Sigmoid colon (tissue), 7 donors: Measurements from ENCODE around the gene AP2A2. TPM values are rescaled to one million over a fixed set of nuclear protein-coding genes. Genes with fewer than 3 reads are reported as not detected.

Experiments used
- DNase-seq: peaks from one replicate; pipeline ENCODE4 v3.0.0-alpha.2; 2019
- H3K27ac ChIP-seq, 4 donors: fragments of 200-600 bp; sonication (generic); one replicate each; pipeline ENCODE4 v1.5.1; 2016 to 2019; ENCODE audit warnings: mild to moderate bottlenecking in 1 of 4
- H3K27me3 ChIP-seq, 3 donors: fragments of 200-600 bp; sonication (generic); one replicate each; pipeline ENCODE4 v1.5.1; 2019; ENCODE audit warnings: mild to moderate bottlenecking in 1 of 3
- H3K36me3 ChIP-seq, 4 donors: fragments of 200-600 bp; sonication (generic); one replicate each; pipeline ENCODE4 v1.5.1; 2016 to 2019
- H3K4me1 ChIP-seq, 4 donors: fragments of 200-600 bp; sonication (generic); one replicate each; pipeline ENCODE4 v1.5.1; 2017 to 2019
- H3K4me3 ChIP-seq, 4 donors: fragments of 200-600 bp; sonication (generic); one replicate each; pipeline ENCODE4 v1.5.1; 2017 to 2019; ENCODE audit warnings: mild to moderate bottlenecking in 2 of 4, moderate library complexity in 1 of 4
- H3K9me3 ChIP-seq, 4 donors: fragments of 200-600 bp in 3 of 4; sonication (generic) in 3 of 4; one replicate each; pipeline versions ENCODE4 v1.5.1 to v1.6.1; 2013 to 2019
- CTCF ChIP-seq, 4 experiments: fragments of 450-650 bp in 3 of 4; fragments of 200-600 bp in 1 of 4; IDR thresholded peaks; one replicate each; pipeline ENCODE4 v1.5.1; 2016 to 2019; ENCODE audit warnings: antibody characterized with exemption in 4 of 4, mild to moderate bottlenecking in 3 of 4, moderate library complexity in 2 of 4
- EP300 ChIP-seq, 4 donors: sonication (generic); formaldehyde crosslinking; IDR thresholded peaks; one replicate each; pipeline ENCODE4 v1.6.1; 2017; ENCODE audit warnings: antibody characterized with exemption in 4 of 4
- POLR2A ChIP-seq, 2 donors: fragments of 450-650 bp; IDR thresholded peaks; one replicate each; pipeline ENCODE4 v1.6.1; 2016; ENCODE audit warnings: antibody characterized with exemption in 2 of 2, mild to moderate bottlenecking in 2 of 2, moderate library complexity in 2 of 2
- POLR2AphosphoS5 ChIP-seq, 4 donors: sonication (generic); formaldehyde crosslinking; IDR thresholded peaks; one replicate each; pipeline ENCODE4 v1.6.1; 2017; ENCODE audit warnings: antibody characterized with exemption in 4 of 4
- WGBS, 2 donors: extraction: QIAGEN DNeasy Blood & Tissue Kit; methylation state at CpG; one replicate each; pipeline ENCODE4 v1.1.7; 2013; 5-methylcytosine and 5-hydroxymethylcytosine counted together
- intact Hi-C: fragments of 100-400 bp; cut with DNase I; formaldehyde crosslinking; loops from one replicate; pipeline ENCODE4 v1.15.1; 2023
- polyA plus RNA-seq, 3 donors: library from polyadenylated mRNA; stranded (reverse); fragments of 200-250 nt; gene quantifications; one replicate each; pipeline ENCODE4 v1.2.3, GENCODE V29; 2013
- total RNA-seq, 4 donors: library from RNA; depleted of rRNA; stranded (reverse); fragments of >200 nt; gene quantifications; one replicate each; pipeline ENCODE4 v1.1.0, GENCODE V29; 2016
- donor health status: healthy with polysubstance abuse.
- donor health status: Bipolar disorder and iron deficiency.
- donor health status: healthy.

Gene AP2A2
- total and polyA plus RNA-seq, 7 donors, result 21.0 to 78.4 (median 47.0) TPM

DNA sequence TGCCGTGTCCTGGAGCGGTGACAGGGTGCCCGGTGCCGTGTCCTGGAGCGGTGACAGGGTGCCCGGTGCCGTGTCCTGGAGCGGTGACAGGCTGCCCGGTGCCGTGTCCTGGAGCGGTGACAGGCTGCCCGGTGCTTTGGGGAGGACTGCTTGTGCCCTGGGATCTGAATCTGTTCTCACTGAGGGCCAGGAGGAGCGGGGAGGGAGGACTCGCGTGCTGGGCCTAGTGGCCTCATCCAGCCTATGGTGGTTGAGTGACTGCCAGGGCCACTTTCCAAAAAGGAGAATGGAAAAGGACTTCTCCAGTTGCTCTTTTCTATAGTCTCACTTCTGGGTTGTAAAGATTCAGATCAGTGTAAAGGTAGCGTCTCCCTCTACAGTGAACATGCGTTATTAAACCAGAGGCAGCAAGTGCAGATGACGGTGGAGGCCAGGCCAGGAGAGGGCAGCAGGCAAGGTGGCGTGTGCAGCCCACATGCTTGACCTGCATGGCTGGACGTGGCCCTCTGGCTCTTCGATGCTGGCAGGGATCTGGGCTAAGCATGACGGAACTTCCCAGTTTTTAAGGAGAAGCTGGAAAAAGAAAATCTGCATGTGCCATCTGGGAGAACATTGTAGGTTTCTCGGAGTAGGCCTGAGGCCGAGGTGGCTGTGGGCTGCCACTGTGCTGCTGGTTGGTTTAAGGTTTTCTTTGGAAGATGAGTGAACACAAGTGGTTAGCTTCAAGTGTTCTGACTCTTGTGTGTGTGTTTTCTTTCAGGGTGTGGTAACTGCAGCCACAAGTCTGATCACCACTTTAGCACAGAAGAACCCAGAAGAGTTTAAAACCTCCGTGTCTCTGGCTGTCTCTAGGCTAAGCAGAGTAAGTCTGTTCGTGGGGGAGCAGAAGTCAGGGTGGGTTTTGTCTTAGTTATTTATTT is 55.0 kb downstream of the AP2A2 start:
- H3K36me3 ChIP-seq, result peaks cover 15 to 88% (median 44%) of the 10 kb centered on the region in 4 donors
- no peak overlapping the region for H3K4me3 ChIP-seq
- peaks cover 0 to 5% (median 0%) of the 10 kb centered on the region in 4 donors for H3K4me1 ChIP-seq
- TF ChIP-seq EP300 (IDR thresholded peaks at IDR 0.05) (no peak), POLR2A (IDR thresholded peaks at IDR 0.05) (no peak), CTCF (IDR thresholded peaks at IDR 0.05) (no peak), POLR2AphosphoS5 (IDR thresholded peaks at IDR 0.05) (no peak)
- no peak for DNase-seq
- H3K9me3 ChIP-seq, result no peaks in the 10 kb centered on the region
- no peaks in the 10 kb centered on the region for H3K27me3 ChIP-seq
- intact Hi-C loops, result no loop called here
- no peak overlapping the region for H3K27ac ChIP-seq
- WGBS, 2 donors, result 87 to 92% methylated on average over 26 of the region's 26 CpGs

- H3K27ac ChIP-seq, result no peak overlapping the region
- intact Hi-C loops, result no loop called here
These were observed 56.1 kb downstream of the AP2A2 start for GRCh38 chr11:981764-982163.

GRCh38 chr11:984546-984945 is 58.9 kb downstream of the AP2A2 start:
- intact Hi-C loops, result no loop called here
- TF ChIP-seq POLR2A (IDR thresholded peaks at IDR 0.05), result no peak
- no peak for TF ChIP-seq CTCF (IDR thresholded peaks at IDR 0.05)
- no peak for TF ChIP-seq POLR2AphosphoS5 (IDR thresholded peaks at IDR 0.05)
- TF ChIP-seq EP300 (IDR thresholded peaks at IDR 0.05), result no peak
- no peak for DNase-seq
- WGBS, 2 donors, result 96 to 97% methylated on average over 15 of the region's 15 CpGs
- H3K4me3 ChIP-seq, result no peak overlapping the region
- no peaks in the 10 kb centered on the region for H3K27me3 ChIP-seq
- no peak overlapping the region for H3K27ac ChIP-seq
- H3K4me1 ChIP-seq, result no peaks in the 10 kb centered on the region
- H3K36me3 ChIP-seq, result peaks cover 17 to 88% (median 65%) of the 10 kb centered on the region in 4 donors
- no peaks in the 10 kb centered on the region for H3K9me3 ChIP-seq

More at GRCh38 chr11:981764-982163, 56.1 kb downstream of the AP2A2 start:
- WGBS, 2 donors, result 96 to 97% methylated on average over 14 of the region's 14 CpGs
- Histone ChIP-seq H3K36me3 (peaks cover 19 to 88% (median 55%) of the 10 kb centered on the region in 4 donors), H3K9me3 (no peaks in the 10 kb centered on the region), H3K27me3 (no peaks in the 10 kb centered on the region), H3K4me1 (no peaks in the 10 kb centered on the region), H3K4me3 (no peak overlapping the region)
- TF ChIP-seq POLR2AphosphoS5 (IDR thresholded peaks at IDR 0.05), result no peak
- no peak for TF ChIP-seq CTCF (IDR thresholded peaks at IDR 0.05)
- no peak for TF ChIP-seq EP300 (IDR thresholded peaks at IDR 0.05)
- TF ChIP-seq POLR2A (IDR thresholded peaks at IDR 0.05), result no peak
- no peak for DNase-seq

GRCh38 chr11:985406-985805 is 59.7 kb downstream of the AP2A2 start:
- Histone ChIP-seq H3K4me3 (no peak overlapping the region), H3K9me3 (no peaks in the 10 kb centered on the region), H3K4me1 (no peaks in the 10 kb centered on the region), H3K27me3 (no peaks in the 10 kb centered on the region), H3K36me3 (peaks cover 19 to 95% (median 72%) of the 10 kb centered on the region in 4 donors), H3K27ac (no peak overlapping the region)
- 26 to 73% methylated on average over 21 of the region's 21 CpGs for WGBS, 2 donors
- no peak for DNase-seq
- intact Hi-C loops, result no loop called here
- no peak for TF ChIP-seq CTCF (IDR thresholded peaks at IDR 0.05)
- TF ChIP-seq POLR2A (IDR thresholded peaks at IDR 0.05), result no peak
- no peak for TF ChIP-seq POLR2AphosphoS5 (IDR thresholded peaks at IDR 0.05)
- TF ChIP-seq EP300 (IDR thresholded peaks at IDR 0.05), result no peak
